ENCODE measurements around the gene SCLY.

- TF ChIP-seq ZFP30 (CRISPR knock-in tag; IDR thresholded peaks at IDR 0.05) (no peak), POU6F1 (CRISPR knock-in tag; IDR thresholded peaks at IDR 0.05; ENCODE audit: borderline replicate concordance, low read depth) (no peak), GLIS3 (CRISPR knock-in tag; IDR thresholded peaks at IDR 0.05) (no peak), PATZ1 (CRISPR knock-in tag; IDR thresholded peaks at IDR 0.05; ENCODE audit: borderline replicate concordance) (no peak)
Observed at GRCh38 chr2:238031751-238032150, 29.1 kb upstream of the SCLY start.

Measured in SK-N-SH treated with all-trans-retinoic acid at 6 μM for 48 hours (cell line).